Body of pancreas (tissue), 4 donors: ENCODE results near the gene EFCAB11. TPM values are rescaled to one million over a fixed set of nuclear protein-coding genes. Genes with fewer than 3 reads are reported as not detected.

Experiments
- ATAC-seq: fragments of 150-250 bp; one replicate; pipeline ENCODE4 v1.9.1; 2016
- DNase-seq, 4 donors: peaks; one replicate each; pipeline ENCODE4 v3.0.0-alpha.2; 2019
- H3K27ac ChIP-seq, 4 donors: fragments of 200-600 bp; sonication (generic); 1 replicate in 3 of 4; 2 replicates in 1 of 4; pipeline versions ENCODE4 v1.5.1 to v1.6.1; 2016 to 2019; ENCODE audit warnings: mild to moderate bottlenecking in 1 of 4, mixed read lengths in 1 of 4, moderate library complexity in 1 of 4
- H3K27me3 ChIP-seq, 2 donors: fragments of 200-600 bp; sonication (generic); one replicate each; pipeline ENCODE4 v1.6.0; 2016; ENCODE audit warnings: mild to moderate bottlenecking in 1 of 2
- H3K36me3 ChIP-seq, 2 donors: fragments of 200-600 bp; sonication (generic); replicated peaks in 1 of 2; 2 replicates each; pipeline ENCODE4 v1.5.1; 2016; ENCODE audit warnings: low read depth in 2 of 2; ENCODE audit not compliant: insufficient read depth in 1 of 2
- H3K4me1 ChIP-seq: fragments of 200-600 bp; sonication (generic); one replicate; pipeline ENCODE4 v1.6.0; 2016
- H3K4me3 ChIP-seq, 2 donors: fragments of 200-600 bp; sonication (generic); 1 replicate in 1 of 2; 2 replicates in 1 of 2; pipeline ENCODE4 v1.5.1; 2016 to 2019
- H3K9me3 ChIP-seq, 3 donors: fragments of 200-600 bp; sonication (generic); 1 replicate in 2 of 3; 2 replicates in 1 of 3; pipeline ENCODE4 v1.5.1; 2016
- POLR2A ChIP-seq, 3 donors: fragments of 450-650 bp; IDR thresholded peaks; one replicate each; pipeline ENCODE4 v1.6.1; 2016; ENCODE audit warnings: antibody characterized with exemption in 3 of 3, mild to moderate bottlenecking in 2 of 3
- WGBS, 2 donors: methylation state at CpG; one replicate each; pipeline ENCODE4 v1.1.5; 2017; 5-methylcytosine and 5-hydroxymethylcytosine counted together
- intact Hi-C: fragments of 100-400 bp; cut with DNase I; formaldehyde crosslinking; loops from one replicate; pipeline ENCODE4 v1.15.1; 2023
- total RNA-seq, 2 donors: library from RNA; depleted of rRNA; stranded (reverse); fragments of >200 nt; gene quantifications; one replicate each; pipeline ENCODE4 v1.1.0, GENCODE V29; 2016
- TF ChIP-seq, protein P1 (sequence below), 7 experiments: fragments of 450-650 bp in 4 of 7; fragments of 200-600 bp in 3 of 7; sonication (generic) in 3 of 7; IDR thresholded peaks; one replicate each; pipeline ENCODE4 v1.5.1; 2016 to 2019; ENCODE audit warnings: antibody characterized with exemption in 7 of 7

EFCAB11 gene
- total RNA-seq, 2 donors from 2014 or later, result 1.6 to 2.9 TPM

GRCh38 chr14:89870316-89870715 lies 84.2 kb downstream of the EFCAB11 start:
- Histone ChIP-seq H3K27ac (no peak overlapping the region), H3K4me3 (no peak overlapping the region), H3K9me3 (peaks cover 0 to 6% (median 0%) of the 10 kb centered on the region in 3 donors), H3K36me3 (no peaks in the 10 kb centered on the region), H3K27me3 (no peaks in the 10 kb centered on the region), H3K4me1 (no peaks in the 10 kb centered on the region)
- intact Hi-C loops, result no loop called here
- 93 to 96% methylated on average over 2 of the region's 2 CpGs for WGBS, 2 donors
- ATAC-seq (no peak), DNase-seq (no peak)
- TF ChIP-seq, protein P1, sequence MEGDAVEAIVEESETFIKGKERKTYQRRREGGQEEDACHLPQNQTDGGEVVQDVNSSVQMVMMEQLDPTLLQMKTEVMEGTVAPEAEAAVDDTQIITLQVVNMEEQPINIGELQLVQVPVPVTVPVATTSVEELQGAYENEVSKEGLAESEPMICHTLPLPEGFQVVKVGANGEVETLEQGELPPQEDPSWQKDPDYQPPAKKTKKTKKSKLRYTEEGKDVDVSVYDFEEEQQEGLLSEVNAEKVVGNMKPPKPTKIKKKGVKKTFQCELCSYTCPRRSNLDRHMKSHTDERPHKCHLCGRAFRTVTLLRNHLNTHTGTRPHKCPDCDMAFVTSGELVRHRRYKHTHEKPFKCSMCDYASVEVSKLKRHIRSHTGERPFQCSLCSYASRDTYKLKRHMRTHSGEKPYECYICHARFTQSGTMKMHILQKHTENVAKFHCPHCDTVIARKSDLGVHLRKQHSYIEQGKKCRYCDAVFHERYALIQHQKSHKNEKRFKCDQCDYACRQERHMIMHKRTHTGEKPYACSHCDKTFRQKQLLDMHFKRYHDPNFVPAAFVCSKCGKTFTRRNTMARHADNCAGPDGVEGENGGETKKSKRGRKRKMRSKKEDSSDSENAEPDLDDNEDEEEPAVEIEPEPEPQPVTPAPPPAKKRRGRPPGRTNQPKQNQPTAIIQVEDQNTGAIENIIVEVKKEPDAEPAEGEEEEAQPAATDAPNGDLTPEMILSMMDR (IDR thresholded peaks at IDR 0.05), result no peak
- TF ChIP-seq POLR2A (IDR thresholded peaks at IDR 0.05), result no peak

GRCh38 chr14:89869606-89870005 lies 84.9 kb downstream of the EFCAB11 start:
- DNase-seq, result no peak
- intact Hi-C loops, result no loop called here
- WGBS, 2 donors, result 71 to 84% methylated on average over 2 of the region's 2 CpGs

GRCh38 chr14:89866458-89866857 lies 88.1 kb downstream of the EFCAB11 start:
- 91 to 96% methylated on average over 3 of the region's 3 CpGs for WGBS, 2 donors

More at GRCh38 chr14:89869606-89870005, 84.9 kb downstream of the EFCAB11 start:
- Histone ChIP-seq H3K4me1 (no peaks in the 10 kb centered on the region), H3K27ac (no peak overlapping the region), H3K4me3 (no peak overlapping the region), H3K36me3 (no peaks in the 10 kb centered on the region), H3K27me3 (no peaks in the 10 kb centered on the region), H3K9me3 (peaks cover 0 to 6% (median 0%) of the 10 kb centered on the region in 3 donors)
- ATAC-seq, result no peak
- TF ChIP-seq, protein P1 (IDR thresholded peaks at IDR 0.05), result no peak
- TF ChIP-seq POLR2A (IDR thresholded peaks at IDR 0.05), result no peak

DNA sequence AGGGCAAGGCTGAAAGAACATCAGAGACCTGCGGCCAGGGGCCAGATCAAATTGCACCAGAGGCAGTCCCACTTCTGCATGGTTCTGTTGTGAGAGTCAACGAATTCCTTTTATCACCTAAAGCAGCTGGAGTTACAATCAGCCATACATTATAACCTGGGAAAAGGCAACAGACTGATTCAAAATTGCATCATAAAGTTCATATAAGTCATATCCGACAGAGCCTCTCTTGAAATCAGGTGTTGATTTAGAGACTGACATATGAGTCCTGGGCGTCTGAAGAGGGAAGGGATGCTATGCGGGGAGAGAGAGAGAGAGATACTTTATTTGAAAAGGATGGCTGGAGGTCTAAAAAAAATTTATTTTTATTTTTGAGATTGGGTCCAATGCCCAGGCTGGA lies 89.4 kb downstream of the EFCAB11 start:
- Histone ChIP-seq H3K27ac (no peak overlapping the region), H3K36me3 (no peaks in the 10 kb centered on the region), H3K4me1 (no peaks in the 10 kb centered on the region), H3K4me3 (no peak overlapping the region), H3K9me3 (peaks cover 0 to 6% (median 0%) of the 10 kb centered on the region in 3 donors), H3K27me3 (no peaks in the 10 kb centered on the region)
- no peak for TF ChIP-seq POLR2A (IDR thresholded peaks at IDR 0.05)
- TF ChIP-seq, protein P1 (IDR thresholded peaks at IDR 0.05), result no peak
- 86 to 95% methylated on average over 4 to 5 of the region's 5 CpGs for WGBS, 2 donors
- DNase-seq (no peak), ATAC-seq (no peak)
- intact Hi-C loops, result no loop called here

More at GRCh38 chr14:89866458-89866857, 88.1 kb downstream of the EFCAB11 start:
- Histone ChIP-seq H3K4me3 (no peak overlapping the region), H3K27me3 (no peaks in the 10 kb centered on the region), H3K9me3 (peaks cover 0 to 6% (median 0%) of the 10 kb centered on the region in 3 donors), H3K4me1 (no peaks in the 10 kb centered on the region), H3K27ac (no peak overlapping the region), H3K36me3 (no peaks in the 10 kb centered on the region)
- TF ChIP-seq, protein P1 (IDR thresholded peaks at IDR 0.05), result no peak
- TF ChIP-seq POLR2A (IDR thresholded peaks at IDR 0.05), result no peak
- intact Hi-C loops, result no loop called here
- ATAC-seq (no peak), DNase-seq (no peak)

DNA sequence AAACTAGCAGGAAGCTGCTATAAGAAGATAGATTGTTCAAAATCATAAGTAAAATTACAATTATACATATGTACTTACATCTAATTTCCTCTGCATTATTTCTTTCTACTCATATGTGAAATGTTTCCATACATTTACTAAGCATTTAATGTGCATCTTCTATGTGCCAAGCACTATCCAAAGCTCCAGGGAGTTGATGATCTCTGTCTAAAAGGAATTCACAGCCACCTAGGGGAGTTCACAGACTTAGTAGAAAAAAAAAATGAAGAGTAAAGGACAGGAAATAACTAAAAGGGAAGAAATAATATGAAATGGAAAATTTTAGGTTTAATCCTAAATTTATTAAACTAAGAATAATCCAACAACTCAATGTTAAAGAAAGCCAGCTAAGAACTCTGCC lies 91.7 kb downstream of the EFCAB11 start:
- DNase-seq, result no peak
- H3K27me3 ChIP-seq, result no peaks in the 10 kb centered on the region
- no peak overlapping the region for H3K4me3 ChIP-seq
- H3K4me1 ChIP-seq, result no peaks in the 10 kb centered on the region
- peaks cover 0 to 5% (median 0%) of the 10 kb centered on the region in 3 donors for H3K9me3 ChIP-seq
- no peak overlapping the region for H3K27ac ChIP-seq
- TF ChIP-seq POLR2A (IDR thresholded peaks at IDR 0.05), result no peak
- TF ChIP-seq, protein P1 (IDR thresholded peaks at IDR 0.05), result no peak
- intact Hi-C loops, result no loop called here
- no peaks in the 10 kb centered on the region for H3K36me3 ChIP-seq
- ATAC-seq, result no peak
